Superior temporal gyrus (tissue), 1 donor: ENCODE measurements around the gene DLG4.
A peak's percentile ranks its signal among the peaks of the same experiment; 100 is the strongest.

ENCODE experiments used
- DNase-seq: peaks from one replicate; pipeline ENCODE4 v3.0.0-alpha.2; 2016; ENCODE audit errors: extremely low spot score

The DLG4 gene

GRCh38 chr17:7229504-7229903 lies 9.9 kb upstream of the DLG4 start:
- DNase-seq: no peak

- no peak for DNase-seq
Measured at GRCh38 chr17:7228920-7229319, 9.3 kb upstream of the DLG4 start.

GRCh38 chr17:7226721-7227710 lies 7.4 kb upstream of the DLG4 start:
- DNase-seq: no peak

DNA sequence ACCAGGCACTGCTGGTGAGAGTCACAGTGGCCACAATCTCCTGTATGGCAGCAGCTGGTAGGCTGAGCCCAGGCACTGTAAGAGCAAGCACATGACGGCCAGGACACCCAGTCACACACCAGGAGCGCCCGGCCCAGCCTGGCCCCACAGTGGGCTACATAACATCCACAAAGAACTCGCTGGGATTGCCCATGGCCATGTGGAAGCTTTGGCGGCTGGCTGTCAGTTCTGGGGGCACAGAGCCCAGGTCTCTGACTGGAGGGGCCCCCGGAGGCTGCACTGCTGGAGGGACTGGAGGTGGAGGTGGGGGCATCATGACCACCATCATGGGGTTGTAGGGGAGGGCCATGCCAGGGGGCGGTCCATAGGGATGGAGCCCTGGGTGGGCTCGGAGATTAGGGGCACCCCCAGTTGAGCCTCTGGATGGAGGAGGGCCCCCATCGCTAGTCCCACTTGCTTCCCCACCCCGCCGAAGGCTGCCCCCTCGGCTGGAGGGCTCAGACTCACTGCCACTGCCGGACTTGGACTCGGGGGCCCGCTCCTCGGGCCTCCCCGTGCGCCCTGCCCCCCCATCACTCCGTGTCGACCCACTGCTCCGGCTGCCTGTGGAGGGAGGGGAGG lies 6.2 kb upstream of the DLG4 start:
- DNase-seq: no peak

DNA sequence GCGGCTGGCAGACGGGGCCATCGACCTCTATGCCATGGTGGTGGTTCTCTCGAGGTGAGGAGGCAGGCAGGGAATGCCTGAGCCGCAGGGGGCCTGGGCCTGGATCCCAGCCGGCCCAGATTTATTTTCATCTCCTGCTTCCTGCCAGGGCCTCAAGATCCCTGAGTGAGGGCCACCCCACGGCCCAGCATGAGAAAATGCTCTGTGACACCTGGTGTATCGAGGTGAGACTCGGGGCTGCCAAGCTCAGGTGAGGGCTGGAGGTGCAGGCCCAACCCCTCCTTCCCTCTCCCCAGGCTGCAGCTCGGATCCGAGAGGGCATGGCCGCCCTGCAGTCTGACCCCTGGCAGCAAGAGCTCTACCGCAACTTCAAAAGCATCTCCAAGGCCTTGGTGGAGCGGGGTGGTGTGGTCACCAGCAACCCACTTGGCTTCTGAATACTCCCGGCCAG lies 5.0 kb upstream of the DLG4 start:
- DNase-seq: no peak

GRCh38 chr17:7224110-7224509 lies 4.5 kb upstream of the DLG4 start:
- no peak for DNase-seq

DNA sequence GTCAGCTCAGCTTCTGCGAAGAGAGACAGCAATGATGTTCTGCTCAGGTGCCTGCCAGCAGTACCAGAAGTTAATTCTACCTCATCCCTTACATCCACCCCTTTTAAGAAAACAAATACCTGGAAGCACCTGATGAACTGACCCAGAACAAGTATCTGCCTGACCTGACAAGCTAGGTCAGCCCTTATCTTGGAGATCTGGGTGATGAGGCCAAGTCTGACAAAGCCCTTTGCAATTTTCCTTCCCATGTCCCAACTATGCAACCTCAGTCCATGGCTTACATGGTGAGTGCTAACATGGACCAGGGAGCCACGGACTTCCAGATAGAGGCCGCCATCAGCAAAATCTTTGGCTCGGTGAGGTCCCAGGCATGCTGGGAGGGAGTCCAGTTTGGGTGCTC lies 3.7 kb upstream of the DLG4 start:
- DNase-seq: no peak

- no peak for DNase-seq
Measured at GRCh38 chr17:7222972-7223292, 3.3 kb upstream of the DLG4 start.

DNA sequence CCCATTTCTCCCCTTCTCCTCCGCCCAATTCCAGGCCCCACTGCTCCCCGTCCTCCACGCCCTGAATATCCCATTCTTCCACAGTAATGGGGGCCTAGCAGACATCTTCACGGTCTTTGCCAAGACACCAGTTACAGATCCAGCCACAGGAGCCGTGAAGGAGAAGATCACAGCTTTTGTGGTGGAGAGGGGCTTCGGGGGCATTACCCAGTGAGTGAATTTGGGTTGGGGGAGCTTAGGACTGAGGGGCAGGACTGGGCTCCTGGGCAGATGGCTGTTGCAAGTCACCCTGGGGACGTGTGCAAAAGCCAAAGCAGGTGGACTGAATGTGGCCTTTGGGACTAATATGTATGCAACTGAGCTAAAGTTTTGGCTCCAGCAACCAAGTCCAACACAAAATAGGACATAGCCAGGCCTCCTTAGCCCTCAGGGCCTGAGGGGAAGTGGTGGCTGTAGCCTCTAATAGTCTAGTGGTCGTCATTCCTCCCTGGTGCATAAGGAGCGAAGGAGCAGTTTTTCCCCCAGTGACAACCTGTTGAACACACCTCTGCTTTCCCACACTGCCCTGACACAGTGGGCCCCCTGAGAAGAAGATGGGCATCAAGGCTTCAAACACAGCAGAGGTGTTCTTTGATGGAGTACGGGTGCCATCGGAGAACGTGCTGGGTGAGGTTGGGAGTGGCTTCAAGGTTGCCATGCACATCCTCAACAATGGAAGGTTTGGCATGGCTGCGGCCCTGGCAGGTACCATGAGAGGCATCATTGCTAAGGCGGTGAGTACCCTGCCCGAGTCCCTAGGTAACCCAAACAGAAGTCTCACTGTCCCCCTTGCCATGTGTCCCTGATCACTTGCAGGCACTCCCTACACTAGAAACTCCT lies 2.7 kb upstream of the DLG4 start:
- DNase-seq: no peak

GRCh38 chr17:7221278-7222092 lies 1.8 kb upstream of the DLG4 start:
- DNase-seq: no peak

- no peak for DNase-seq
Measured at GRCh38 chr17:7220593-7221277, 1.1 kb upstream of the DLG4 start.

- DNase-seq: no peak
Measured at GRCh38 chr17:7219229-7219811, 316 bp downstream of the DLG4 start.

DNA sequence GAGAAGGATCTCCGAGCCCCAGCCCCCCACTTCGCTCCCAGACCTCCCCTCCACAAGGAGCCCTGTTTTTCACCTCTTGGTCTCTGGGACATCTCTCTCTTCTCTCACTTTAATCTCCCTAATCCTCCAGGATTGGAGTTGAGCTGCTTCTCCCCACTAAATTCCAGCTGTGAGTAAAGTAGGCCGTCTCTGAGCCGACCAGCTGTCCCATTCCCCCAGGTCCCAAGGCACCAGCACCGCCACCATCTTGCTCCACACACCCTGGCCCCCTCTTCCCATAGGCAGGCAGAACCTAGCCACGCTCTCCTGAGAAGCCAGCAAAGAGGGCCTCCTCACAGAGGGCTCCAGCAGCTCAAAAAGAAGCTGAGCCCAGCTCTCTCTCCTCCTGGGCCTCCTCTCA lies 878 bp downstream of the DLG4 start:
- no peak for DNase-seq

DNA sequence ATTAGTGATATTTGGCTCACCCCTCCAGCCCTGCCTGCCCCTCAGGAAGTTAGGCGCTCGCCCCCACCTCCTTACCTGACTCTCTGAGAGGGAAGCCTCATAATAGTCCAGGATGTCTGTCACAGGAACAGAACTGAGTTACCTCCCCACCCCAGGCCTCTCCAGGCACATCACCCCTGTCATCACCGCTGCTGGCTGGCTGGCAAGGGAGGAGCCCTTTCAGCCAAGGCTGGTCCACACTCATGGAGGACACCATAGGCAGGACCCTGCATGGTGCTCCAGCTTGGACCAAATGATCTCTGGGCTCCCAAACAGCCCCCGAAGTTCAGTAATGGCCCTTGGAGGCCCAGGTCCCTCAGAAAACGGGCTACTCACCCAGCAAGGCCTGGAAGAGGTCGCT lies 1.5 kb downstream of the DLG4 start:
- DNase-seq: no peak

DNA sequence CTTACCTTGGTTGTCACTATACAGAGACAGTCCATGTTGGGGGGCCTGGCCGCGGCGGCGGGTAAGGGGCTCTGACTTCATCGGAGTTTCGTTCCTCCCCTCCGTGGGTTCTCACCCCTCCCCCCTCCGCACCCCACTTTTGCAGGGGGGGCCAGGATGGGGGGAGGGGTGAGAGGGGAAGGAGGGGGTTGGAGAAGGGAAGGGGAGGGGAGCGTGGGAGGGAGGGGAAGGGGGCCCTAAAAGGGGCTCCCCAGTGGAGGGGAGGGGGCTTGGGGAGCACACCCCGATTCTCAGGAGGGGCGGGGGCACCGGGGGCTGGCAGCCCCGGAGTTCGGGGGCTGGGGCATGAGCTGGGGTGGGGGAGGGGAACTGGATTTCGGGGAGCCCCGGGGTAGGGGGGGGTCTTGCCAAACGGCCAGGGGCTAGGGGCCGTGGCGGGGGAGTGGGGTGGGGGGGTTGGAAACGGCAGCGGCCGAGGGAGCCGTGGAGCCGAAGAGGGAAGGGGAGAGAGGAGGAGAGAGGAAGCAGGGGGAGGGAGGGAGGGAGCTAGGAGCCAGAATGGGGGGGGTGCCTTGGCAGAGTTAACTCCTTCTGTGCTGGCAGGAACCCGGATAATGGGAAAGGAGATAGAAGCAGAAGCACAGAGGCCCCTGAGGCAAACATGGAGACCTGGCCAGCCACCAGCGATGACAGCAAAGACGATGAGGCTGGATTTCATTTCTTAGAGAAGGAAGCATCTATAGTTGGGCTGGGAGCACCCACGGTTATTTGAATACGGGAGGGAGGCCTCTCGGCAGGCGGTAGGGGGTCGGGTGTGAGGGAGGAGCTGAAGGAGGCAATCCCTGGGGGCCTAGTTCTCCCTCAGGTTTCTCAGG lies 2.3 kb downstream of the DLG4 start:
- DNase-seq: peak; percentile 48

GRCh38 chr17:7216242-7217112 lies 3.2 kb downstream of the DLG4 start:
- no peak for DNase-seq

GRCh38 chr17:7215652-7216180 lies 3.9 kb downstream of the DLG4 start:
- DNase-seq: no peak

- DNase-seq: no peak
Measured at GRCh38 chr17:7215136-7215638, 4.4 kb downstream of the DLG4 start.
